OCI-LY3 (cell line): ENCODE measurements around the gene KRTAP4-8.
"Not testable (repeated sequence)": the region's sequence is repeated elsewhere in the genome, so short reads cannot be mapped to it uniquely, and the experiment has no call there.

Source experiments
- CTCF ChIP-seq: fragments of 200-600, 300-600 bp; sonication (generic); IDR thresholded peaks from 2 replicates; pipeline ENCODE4 v1.5.1; 2014; ENCODE audit warnings: antibody characterized with exemption, low read length, low read depth
- EZH2phosphoT487 ChIP-seq: fragments of 200-600 bp; shearing (Covaris generic); IDR thresholded peaks from 2 replicates; pipeline ENCODE4 v1.6.1; 2018; ENCODE audit warnings: antibody characterized with exemption, mixed run types, low read depth

GRCh38 chr17:41088760-41089352 lies 9.1 kb downstream of the KRTAP4-8 start:
- TF ChIP-seq CTCF, EZH2phosphoT487: not testable (repeated sequence)
